Activated CD4-positive, alpha-beta T cell treated with anti-CD3 and anti-CD28 coated beads, Interleukin-2, amount 50 U/mL, for 48 hours (primary cell): ENCODE data around the gene AFF3.

ENCODE experiments used
- DNase-seq, 2 experiments: peaks; one replicate each; pipeline ENCODE4 v3.0.0-alpha.2; 2020

AFF3 gene

DNA sequence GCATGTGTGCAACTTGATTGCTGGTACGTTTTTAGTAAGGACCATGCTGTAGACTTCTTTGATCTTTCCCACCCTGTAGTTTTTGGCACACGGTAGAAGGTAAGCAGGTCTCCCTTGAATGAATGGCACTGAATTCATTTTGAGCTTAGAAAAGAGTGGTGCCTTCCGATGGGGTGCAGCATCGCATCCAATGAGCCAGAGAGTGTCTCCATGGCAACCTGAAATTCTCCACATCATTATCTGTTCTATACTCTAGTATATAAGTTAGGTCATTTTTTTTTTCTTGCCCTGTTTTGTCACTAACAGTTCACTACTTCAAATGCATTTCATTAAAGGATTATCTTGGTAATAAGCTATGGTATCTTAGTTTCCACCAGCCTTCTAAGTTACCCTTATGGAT lies 571.4 kb downstream of the AFF3 start:
- DNase-seq, result no peak

DNA sequence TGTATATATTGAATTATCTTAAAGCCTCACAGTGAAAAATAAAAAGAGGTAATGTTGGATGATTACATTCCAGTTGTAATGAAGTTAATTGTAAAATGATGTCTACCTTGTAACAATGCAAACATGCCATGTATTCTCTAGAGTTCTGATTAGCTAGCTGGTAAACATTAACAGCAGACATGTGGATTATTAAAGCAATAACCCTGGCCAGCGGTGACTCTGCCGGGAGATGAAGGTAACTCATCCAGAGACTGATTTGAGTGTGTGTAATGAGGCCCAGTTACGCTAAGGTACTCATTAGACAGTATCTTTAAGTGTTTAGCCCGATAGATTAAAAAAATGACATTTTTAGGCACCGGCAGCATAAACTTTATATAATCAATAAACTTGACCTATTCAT lies 573.0 kb downstream of the AFF3 start:
- no peak for DNase-seq

DNA sequence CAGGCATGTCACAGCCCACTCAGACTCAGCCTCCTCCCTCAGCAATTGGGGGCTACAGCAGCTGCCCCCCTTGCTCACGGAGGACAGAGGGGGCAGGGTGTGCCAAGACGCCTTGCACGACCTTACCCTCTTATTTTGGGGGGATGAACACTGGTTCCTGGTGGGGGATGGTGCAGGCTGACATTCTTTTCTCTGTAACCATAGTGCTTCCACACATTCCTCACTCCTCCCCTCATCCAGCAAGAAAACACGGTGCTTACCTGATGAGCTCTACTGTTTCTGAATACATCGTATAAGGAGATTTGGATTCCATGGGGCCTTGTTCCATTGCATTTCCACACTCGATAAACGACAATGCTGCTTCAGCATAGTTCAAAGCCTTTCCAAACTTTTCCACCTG lies 577.2 kb downstream of the AFF3 start:
- no peak for DNase-seq

DNA sequence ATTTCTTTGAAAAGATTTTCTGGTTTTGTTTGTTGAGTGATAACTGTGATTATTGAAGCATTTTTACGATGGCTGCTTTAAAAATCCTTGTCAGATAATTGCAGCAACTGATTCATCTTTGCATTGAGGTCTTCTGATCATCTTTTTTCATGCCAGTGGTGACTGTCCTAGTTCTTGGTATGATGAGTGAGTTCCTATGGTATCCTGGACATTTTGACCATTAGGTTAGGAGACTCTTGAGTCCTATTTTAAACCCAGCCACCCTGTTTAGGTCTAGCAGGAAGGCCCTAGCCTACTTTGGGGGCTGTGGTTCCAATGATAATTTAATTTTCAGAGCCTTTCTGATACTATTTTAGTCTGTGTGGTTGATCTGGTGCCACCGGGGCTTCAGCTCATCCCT lies 579.9 kb downstream of the AFF3 start:
- no peak for DNase-seq

DNA sequence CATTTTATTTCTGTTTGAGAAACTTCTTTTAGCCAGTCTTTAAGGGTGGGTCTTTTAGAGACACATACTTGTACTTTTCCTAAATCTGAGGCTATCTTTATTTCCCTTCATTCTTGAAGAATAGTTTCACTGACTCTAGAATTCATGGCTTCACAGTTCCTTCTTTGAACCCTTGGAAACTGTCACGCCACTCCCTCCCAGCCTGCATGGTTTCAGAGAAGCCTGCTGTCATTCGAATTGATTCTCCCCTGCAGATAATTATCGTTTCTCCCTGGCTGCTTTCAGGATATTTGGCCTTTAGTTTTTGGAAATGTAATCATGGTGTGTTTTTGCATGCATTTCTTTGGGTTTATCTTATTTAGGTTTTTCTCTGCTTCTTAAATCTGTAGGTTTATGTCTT lies 580.6 kb downstream of the AFF3 start:
- DNase-seq, result no peak

DNA sequence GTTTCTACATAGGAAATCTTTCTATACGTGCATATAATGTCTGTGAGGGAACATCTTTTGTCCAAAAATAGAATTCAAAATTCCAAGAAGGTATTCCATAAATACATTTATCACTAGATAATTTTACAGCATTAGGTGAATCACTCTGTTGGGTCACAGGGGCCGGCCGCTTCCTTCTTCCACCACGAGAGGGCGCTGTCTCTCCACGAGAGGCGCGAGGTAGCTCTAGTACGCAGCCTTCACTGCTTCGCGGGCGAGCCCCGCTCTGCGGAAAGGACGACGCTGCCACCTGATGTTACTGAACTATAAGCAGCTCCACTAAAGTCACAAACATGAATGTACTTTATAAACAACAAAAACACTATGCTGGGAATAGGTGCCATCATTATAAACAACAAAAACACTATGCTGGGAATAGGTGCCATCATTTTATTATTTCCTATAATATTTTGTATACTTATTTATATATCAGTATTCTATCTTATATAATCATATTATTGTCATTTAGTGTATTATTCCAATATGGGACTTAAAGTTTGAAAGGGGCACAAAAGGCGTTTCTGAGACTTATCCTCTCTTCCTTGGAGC lies 583.2 kb downstream of the AFF3 start:
- peak; percentile 92 for DNase-seq

DNA sequence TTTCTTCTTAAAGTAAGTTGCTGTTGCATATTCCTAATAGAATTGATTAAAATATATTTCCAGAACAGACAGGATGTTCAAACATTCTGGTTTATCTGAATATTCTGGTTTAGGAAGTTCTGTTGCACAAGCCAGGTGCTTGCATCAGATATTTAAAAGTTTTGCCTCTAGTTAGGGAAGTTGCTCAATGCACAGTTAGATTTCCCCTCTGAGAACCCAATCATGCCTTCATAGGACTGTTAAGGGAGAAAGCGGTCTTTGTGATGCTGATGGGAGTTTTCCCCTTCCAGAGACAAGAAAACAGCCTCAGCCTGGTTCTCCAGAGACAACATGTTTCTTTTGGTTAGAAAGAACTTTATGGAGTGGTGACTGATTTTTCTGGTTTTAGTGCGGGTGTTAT lies 587.0 kb downstream of the AFF3 start:
- no peak for DNase-seq

DNA sequence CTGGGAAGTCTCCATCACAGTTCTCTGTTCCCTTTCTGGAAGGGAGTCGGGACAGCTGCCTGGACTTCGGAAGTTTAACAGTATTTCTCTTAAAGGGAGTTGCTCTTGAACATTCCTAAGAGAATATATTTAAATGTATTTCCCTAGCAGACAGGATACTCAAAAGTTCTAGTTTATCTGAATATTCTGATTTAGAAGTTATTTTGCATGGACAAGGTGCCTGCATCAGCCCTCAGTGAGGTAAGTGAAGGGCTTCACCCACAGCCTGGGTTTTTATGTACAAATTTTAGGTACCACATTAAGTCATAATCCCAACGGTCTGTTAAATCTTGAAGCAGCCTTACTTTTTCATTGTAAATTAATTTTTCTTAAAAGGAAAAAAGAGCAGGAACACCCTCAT lies 587.5 kb downstream of the AFF3 start:
- no peak for DNase-seq

DNA sequence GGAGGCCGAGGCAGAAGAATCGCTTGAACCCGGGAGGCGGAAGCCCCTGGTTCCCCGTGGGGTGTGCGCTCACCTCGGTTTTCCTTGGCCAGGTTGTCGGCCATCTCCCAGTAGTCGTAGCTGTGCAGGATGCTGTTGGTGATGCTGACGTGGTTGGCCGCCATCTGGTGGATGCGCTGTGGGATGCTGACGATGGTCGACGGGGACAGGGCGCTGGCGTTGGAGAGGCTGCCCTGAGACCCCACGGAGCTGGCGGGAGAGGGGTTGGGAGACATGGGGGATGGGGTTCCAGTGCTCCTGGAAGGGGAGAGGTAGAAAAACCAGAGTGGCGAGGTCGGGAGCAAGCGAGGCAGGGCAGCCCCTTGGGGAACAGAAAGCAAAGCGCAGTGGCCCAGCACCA lies 588.2 kb downstream of the AFF3 start:
- no peak for DNase-seq

DNA sequence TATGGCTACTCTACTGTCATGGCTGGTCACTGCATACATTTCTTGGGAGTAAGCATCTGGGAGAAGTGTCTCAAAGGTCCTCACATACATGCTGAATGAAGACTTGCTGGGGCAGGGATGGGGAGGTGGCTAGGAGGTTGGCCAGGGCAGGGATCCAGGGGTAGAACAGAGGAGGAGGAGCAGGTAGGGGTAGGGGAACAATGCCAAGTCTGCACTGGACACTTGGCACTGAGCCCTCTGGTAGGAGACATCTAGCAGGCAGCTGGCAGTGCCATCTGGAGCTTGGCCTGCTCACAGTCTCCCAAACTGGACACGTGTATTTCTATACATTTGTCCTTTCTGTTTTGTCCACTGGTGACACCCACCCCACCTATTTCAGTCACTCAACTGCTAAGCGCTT lies 589.9 kb downstream of the AFF3 start:
- DNase-seq, result no peak

DNA sequence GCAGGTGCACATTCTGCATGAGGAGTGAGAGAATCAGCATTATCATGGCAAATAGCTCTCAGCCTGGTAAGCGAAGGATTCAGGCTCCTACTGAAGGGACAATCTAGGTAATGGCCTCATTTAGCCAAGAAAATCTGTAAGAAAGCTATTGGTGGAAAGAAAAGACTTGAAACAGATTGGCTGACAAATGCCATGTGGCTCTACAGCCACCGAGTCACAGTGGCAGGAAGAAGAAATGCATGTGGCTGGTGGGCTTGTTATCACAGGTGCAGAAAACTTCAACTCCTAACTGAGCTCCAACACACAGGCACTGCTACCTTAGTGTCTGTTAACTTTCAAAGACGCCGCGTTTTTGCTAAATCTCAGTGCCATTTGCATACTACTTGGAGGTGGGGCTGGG lies 592.0 kb downstream of the AFF3 start:
- DNase-seq, result no peak

DNA sequence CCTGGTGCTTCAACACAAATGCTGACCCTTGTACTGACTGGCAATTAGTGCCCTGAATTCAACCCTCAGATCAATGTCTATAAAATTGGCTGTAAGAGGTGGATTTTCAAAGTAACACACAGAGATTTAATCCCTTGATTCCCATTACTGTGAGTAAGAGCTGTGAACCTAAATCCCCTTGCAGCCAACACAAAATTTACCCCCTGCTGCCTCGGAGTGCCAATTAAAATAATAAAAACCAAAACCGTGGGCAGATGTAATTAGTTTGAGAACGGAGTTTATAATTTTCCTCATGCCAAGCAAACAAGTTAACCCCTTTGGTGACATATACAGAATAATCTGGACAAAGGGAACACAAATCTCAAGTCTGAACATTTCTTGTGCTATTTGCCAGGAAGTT lies 596.8 kb downstream of the AFF3 start:
- no peak for DNase-seq

DNA sequence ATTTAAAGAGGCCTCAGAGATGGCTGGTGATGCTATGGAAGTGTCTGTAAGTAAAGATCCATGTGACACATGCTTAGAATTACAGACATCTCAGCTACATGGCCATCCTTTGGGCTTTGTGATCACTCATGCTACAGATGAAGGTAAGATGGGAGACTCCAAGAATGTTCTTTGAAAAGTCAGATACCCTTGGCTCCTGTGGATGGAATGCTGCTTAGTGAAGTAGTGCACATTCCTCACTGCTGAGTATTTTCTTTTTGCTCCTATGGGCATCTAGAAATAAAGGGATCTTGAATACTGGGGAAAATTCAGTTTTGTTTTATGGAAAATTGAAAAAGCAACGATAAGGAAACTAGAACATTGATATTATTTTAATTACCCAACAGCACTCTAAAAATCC lies 597.3 kb downstream of the AFF3 start:
- no peak for DNase-seq

DNA sequence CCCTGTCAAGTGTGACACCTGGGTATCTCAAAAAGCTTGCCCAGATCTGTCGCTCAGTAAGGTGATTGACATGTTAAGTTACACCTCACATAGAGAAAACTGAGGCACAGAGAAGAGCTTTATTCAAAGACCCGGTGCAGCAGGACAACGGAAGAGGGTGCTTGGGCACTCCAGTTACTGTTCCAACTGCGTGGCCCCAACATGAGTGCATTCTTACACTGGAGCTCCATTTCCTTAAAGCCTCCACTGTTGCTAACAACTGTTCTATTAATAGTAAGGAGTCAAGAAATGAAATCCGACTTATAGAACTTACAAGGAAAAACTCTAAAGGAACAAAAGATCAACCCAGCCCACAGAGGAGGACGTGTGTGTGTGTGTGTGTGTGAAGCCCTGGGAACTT lies 597.8 kb downstream of the AFF3 start:
- DNase-seq, result no peak

DNA sequence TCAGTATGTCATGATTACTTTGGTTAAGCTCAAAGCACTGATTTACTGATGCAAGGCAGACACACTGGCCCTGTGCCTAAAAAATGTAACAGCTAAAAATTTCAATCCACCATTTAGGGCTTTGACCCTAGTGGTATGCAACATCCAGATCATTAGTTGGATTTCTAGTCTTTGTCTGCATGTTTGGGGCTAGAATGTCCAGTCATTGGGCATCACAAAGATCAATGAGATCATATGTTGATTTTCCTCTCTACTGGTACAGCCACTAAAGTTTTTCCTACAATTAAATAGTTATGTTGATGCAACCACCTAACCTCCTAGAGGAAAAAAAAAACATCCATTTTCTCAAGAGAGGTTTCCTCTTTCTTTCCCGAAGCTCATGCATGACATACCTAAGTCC lies 599.1 kb downstream of the AFF3 start:
- DNase-seq, result no peak

DNA sequence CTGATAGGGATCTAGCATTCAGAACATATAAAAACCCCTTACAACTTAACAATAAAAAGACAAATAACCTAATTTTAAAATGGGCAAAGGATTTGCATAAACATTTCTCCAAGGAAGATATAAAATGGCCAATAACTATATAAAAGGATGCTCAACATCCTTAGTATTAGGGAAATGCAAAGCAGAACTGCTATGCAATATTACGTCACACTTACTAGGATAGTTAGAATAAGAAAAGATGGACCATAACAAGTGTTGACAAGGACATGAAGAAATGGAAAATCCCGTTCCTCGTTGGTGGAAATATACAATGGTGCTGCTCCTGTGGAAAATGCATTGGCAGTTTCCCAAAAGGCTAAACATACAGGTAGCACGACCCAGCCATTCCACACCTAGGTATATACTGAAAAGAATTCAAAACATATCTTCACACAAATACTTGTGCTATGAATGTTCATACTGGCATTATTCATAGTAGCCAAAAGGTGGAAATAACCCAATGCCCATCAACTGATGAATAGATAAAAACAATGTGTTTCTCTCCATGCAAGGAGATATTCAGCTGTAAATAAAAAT lies 604.4 kb downstream of the AFF3 start:
- no peak for DNase-seq

DNA sequence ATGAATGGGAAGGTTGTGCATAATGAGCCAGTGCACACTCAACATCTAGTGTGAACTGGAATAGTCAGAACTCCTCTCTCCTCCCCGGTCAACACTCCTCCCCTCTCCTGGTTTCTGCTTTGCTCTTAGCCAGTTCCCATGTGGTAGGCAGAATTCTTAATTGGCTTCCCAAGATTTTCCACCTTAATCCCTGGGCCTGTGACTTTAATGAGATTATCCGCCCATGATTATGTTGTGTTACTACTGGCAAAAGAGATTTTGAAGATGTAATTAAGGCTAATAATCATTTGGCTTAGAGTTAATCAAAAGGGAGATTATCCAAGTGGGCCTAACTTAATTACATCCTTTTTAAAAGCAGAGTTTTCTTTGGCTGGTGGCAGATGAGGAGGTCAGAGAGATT lies 618.3 kb downstream of the AFF3 start:
- no peak for DNase-seq

DNA sequence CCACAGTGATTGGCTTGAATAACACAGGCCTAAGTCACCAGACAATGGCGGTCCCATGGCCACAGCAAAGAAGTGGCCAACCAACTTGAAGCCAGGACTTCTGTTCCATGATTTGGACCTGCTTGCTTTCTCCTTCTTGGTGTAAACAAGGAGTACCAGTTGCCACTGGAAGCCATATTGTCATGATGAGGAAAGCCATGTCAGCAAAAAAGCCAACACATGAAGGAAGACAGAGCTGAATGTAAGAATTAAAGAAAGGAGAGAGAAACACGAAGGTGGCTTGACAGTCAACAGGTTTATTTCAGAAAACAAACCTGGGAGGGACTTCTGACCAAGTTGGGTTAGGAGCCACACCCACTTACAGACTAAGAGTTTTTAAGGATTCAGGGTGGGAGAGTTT lies 620.2 kb downstream of the AFF3 start:
- no peak for DNase-seq

DNA sequence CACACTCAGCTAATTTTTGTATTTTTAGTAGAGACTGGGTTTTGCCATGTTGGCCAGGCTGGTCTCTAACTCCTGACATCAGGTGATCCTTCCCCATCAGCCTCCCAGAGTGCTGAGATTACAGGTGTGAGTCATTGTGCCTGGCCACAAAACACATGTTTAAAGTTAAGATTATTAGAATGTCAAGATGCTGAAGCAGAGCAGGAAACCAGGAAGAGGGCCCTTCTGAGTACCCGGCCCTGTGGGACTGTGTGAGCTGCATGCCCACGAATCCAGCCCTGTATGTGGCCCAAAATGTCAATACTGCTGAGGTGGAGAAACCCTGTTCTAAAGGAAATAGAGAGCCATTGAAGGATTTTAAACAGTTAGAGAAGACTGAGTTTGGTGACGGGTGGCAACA lies 621.6 kb downstream of the AFF3 start:
- no peak for DNase-seq

DNA sequence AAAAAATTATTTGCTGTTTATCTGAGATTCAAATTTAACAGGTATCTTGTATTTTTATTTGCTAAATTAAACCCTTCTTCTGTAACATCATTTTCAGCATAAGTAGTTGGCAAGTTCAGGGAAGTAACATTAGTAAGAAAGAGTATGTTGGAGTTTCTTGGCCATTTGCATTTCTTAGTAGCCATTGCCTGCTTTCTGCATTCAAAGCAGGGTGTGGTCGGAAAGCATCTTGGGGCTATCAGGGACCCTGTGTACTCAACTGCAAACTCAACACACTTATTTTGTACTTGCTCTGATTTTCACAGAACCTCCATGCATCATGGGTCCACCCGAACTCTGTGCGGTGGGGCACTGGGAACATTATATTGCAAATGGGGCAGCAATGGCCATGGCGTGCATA lies 622.2 kb downstream of the AFF3 start:
- no peak for DNase-seq

DNA sequence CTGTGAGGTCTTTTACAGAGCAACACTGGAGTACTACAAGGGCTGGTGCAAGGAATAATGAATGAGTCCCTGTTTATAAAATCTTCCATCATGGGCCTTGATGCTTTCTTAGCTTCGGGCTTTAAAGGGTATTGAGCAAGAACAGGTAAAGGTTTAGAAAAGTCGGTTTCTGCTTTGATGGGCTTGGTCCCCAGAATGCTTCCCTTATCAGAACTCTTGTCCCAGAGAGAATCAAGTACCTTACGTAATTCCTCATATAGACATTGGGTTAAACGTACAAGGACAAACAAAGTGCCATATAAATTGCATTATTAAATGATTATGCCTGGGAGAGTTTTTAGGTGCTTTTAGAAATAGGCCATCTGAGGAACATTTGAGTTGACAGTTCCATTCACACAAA lies 628.0 kb downstream of the AFF3 start:
- DNase-seq, result no peak

DNA sequence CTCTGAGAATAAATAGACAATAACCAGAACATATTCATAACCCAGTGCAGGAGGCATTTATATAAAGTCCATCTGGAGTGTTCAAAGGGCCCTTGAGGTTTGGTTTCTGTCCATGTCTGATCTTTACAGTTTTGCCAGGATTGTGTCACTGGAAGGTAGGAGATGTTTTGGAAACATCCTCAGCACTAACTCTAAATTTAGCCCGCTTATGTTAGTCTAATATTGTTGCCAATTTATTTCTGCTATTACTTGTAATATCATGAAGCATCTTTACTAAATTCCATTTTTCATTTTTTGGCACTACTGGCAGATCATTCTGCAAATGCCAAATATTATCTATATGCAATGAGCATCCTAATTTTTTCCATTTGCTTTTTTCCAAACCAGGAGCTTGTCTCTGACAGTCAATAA lies 630.2 kb downstream of the AFF3 start:
- no peak for DNase-seq

DNA sequence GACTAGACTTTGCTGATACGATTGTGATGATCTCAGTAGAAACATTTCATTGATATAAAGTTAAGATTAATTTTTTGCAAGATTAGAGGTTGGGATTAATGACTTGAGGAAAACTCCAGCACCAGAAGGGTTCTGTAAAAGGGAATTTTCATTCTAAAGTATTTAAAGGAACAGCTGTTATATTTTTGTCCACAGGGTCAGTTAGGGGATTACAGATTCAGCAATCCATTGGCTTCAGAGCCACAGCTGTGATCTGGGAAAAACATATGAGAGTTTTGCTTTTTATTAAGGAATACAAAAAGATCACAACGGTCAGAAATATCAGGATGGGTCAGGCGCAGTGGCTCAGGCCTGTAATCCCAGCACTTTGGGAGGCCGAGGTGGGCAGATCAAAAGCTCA lies 633.0 kb downstream of the AFF3 start:
- no peak for DNase-seq

DNA sequence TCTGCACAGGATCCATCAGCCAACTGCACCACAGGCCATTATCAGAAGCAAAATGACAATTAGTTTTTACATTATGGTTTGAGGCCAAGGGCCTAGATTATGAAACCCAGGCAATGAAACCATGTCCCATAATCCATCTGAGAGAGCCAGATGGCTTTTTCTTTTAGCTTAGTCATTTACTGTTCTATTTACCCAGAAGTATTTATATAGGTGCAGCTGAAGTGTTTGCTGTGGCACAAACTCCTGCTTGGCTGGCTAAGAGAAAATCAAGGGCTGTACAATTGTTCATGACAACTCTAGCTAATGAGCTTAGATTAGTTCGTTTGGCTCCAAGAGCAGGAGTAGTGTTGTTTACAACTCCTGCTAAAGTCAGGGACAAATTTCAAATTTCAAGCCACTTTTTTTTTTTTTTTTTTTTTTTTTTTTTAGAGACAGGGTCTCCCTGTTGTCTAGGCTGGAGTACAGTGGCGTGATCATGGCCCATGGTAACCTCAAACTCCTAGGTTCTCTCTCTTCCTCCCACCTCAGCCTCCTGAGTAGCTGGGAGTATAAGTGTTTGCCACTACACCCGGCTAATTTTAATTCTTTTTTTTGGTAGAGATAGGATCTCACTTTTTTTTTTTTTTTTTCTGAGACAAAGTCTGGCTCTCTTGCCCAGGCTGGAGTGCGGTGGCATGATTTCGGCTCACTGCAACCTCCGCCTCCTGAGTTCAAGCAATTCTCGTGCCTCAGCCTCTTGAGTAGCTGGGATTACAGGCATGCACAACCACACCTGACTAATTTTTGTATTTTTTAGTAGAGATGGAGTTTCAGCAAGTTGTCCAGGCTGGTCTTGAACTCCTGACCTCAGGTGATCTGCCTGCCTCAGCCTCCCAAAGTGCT lies 634.2 kb downstream of the AFF3 start:
- DNase-seq, result no peak
